GM19468 (cell line): ENCODE data around the gene TCERG1L.

Experiments used
- ATAC-seq: cut with Tn5 transposase; IDR thresholded peaks from one replicate; pipeline ENCODE4 v1.9.1; 2021; ENCODE audit warnings: mild to moderate bottlenecking, moderate library complexity, moderate number of reproducible peaks; ENCODE audit not compliant: unreplicated experiment; ENCODE audit errors: extremely low read depth

The TCERG1L gene

GRCh38 chr10:131062621-131063260 lies 248.8 kb downstream of the TCERG1L start:
- no peak for ATAC-seq

GRCh38 chr10:131061216-131061615 lies 250.3 kb downstream of the TCERG1L start:
- no peak for ATAC-seq

- ATAC-seq = no peak
These were observed 251.6 kb downstream of the TCERG1L start for GRCh38 chr10:131059881-131060280.

GRCh38 chr10:131058799-131059198 lies 252.7 kb downstream of the TCERG1L start:
- no peak for ATAC-seq

- ATAC-seq = no peak
These were observed 254.7 kb downstream of the TCERG1L start for GRCh38 chr10:131056781-131057180.

GRCh38 chr10:131056091-131056579 lies 255.4 kb downstream of the TCERG1L start:
- no peak for ATAC-seq

- ATAC-seq = no peak
These were observed 256.1 kb downstream of the TCERG1L start for GRCh38 chr10:131055437-131055836.

- ATAC-seq = no peak
These were observed 258.3 kb downstream of the TCERG1L start for GRCh38 chr10:131053192-131053591.

GRCh38 chr10:131050162-131050766 lies 261.3 kb downstream of the TCERG1L start:
- no peak for ATAC-seq

GRCh38 chr10:131049016-131049415 lies 262.5 kb downstream of the TCERG1L start:
- no peak for ATAC-seq

GRCh38 chr10:131048606-131049005 lies 262.9 kb downstream of the TCERG1L start:
- ATAC-seq = no peak

- no peak for ATAC-seq
These were observed 264.0 kb downstream of the TCERG1L start for GRCh38 chr10:131047501-131047900.

GRCh38 chr10:131046194-131046593 lies 265.3 kb downstream of the TCERG1L start:
- ATAC-seq = no peak

- no peak for ATAC-seq
These were observed 267.0 kb downstream of the TCERG1L start for GRCh38 chr10:131044379-131045111.

GRCh38 chr10:131043039-131043691 lies 268.4 kb downstream of the TCERG1L start:
- ATAC-seq = no peak
